Ishikawa (cell line): ENCODE data around the gene MRPS21.

Experiments
- CREB1 ChIP-seq: IDR thresholded peaks from 2 replicates; pipeline ENCODE4 v1.6.1; 2012; ENCODE audit warnings: low read depth
- EGR1 ChIP-seq: IDR thresholded peaks from 2 replicates; pipeline ENCODE4 v1.6.1; 2012
- EP300 ChIP-seq: IDR thresholded peaks from 2 replicates; pipeline ENCODE4 v1.6.1; 2012; ENCODE audit warnings: borderline replicate concordance
- FOXM1 ChIP-seq: IDR thresholded peaks from 2 replicates; pipeline ENCODE4 v1.6.1; 2012; ENCODE audit warnings: low read depth, borderline replicate concordance
- RAD21 ChIP-seq: IDR thresholded peaks from 2 replicates; pipeline ENCODE4 v1.6.1; 2012; ENCODE audit warnings: low read depth
- TAF1 ChIP-seq: IDR thresholded peaks from 2 replicates; pipeline ENCODE4 v1.6.1; 2012; ENCODE audit warnings: low read depth, mild to moderate bottlenecking
- TEAD4 ChIP-seq: IDR thresholded peaks from 2 replicates; pipeline ENCODE4 v1.6.1; 2012
- TF ChIP-seq, protein P1 (sequence below): IDR thresholded peaks from 2 replicates; pipeline ENCODE4 v1.6.1; 2012
- TF ChIP-seq, protein P2 (sequence below): IDR thresholded peaks from 2 replicates; pipeline ENCODE4 v1.6.1; 2012; ENCODE audit warnings: low read depth, mild to moderate bottlenecking

DNA sequence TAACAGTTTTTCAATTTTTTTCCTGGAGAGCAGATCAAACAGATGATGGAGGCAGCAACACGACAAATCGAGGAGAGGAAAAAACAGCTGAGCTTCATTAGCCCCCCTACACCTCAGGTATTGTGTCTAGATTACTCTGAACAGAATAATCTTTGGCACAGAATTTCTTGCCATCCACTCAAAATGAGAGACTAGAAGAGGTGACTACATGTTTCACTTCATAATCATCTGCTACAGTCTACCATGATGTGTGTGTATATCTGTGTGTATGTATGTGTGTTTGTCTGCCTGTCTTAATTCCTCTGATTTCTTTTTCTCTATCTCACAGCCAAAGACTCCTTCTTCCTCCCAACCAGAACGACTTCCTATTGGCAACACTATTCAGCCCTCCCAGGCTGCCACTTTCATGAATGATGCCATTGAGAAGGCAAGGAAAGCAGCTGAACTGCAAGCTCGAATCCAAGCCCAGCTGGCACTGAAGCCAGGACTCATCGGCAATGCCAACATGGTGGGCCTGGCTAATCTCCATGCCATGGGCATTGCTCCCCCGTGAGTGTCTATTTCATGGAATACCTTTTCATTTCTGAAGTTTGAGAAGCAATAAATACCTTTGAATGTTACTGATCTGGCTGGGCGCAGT lies 39.1 kb downstream of the MRPS21 start:
- TF ChIP-seq TAF1 (no peak), EP300 (no peak), TEAD4 (no peak), RAD21 (no peak), EGR1 (no peak), FOXM1 (no peak), CREB1 (no peak)
- TF ChIP-seq, protein P1, sequence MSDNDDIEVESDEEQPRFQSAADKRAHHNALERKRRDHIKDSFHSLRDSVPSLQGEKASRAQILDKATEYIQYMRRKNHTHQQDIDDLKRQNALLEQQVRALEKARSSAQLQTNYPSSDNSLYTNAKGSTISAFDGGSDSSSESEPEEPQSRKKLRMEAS, result no peak
- TF ChIP-seq, protein P2, sequence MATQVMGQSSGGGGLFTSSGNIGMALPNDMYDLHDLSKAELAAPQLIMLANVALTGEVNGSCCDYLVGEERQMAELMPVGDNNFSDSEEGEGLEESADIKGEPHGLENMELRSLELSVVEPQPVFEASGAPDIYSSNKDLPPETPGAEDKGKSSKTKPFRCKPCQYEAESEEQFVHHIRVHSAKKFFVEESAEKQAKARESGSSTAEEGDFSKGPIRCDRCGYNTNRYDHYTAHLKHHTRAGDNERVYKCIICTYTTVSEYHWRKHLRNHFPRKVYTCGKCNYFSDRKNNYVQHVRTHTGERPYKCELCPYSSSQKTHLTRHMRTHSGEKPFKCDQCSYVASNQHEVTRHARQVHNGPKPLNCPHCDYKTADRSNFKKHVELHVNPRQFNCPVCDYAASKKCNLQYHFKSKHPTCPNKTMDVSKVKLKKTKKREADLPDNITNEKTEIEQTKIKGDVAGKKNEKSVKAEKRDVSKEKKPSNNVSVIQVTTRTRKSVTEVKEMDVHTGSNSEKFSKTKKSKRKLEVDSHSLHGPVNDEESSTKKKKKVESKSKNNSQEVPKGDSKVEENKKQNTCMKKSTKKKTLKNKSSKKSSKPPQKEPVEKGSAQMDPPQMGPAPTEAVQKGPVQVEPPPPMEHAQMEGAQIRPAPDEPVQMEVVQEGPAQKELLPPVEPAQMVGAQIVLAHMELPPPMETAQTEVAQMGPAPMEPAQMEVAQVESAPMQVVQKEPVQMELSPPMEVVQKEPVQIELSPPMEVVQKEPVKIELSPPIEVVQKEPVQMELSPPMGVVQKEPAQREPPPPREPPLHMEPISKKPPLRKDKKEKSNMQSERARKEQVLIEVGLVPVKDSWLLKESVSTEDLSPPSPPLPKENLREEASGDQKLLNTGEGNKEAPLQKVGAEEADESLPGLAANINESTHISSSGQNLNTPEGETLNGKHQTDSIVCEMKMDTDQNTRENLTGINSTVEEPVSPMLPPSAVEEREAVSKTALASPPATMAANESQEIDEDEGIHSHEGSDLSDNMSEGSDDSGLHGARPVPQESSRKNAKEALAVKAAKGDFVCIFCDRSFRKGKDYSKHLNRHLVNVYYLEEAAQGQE, result no peak
